Putamen (tissue), 1 donor: ENCODE measurements around the gene RND3.

Experiments
- DNase-seq: peaks from one replicate; pipeline ENCODE4 v3.0.0-alpha.2; 2016; ENCODE audit warnings: low spot score

RND3 gene

GRCh38 chr2:150491943-150492342, 4.5 kb upstream of the RND3 start:
- no peak for DNase-seq

DNA sequence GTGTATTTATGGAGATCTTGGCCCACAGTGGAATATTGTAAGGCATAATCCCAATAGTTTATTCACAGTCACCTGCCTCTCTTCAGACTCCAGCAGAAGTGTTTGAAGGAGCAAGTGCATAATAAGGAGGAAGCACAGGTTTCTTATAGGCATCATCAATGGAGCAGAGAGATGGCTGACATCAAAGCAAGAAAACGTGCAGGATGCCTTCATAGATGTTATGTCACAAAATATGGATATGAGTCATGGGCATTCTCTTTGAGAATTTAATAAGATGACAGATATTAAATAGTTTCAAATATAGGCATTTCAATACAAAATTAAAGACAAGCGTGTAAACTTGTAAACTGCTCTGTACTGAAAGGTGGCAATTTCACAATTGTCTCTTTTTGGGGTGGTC, 4.0 kb upstream of the RND3 start:
- DNase-seq: no peak

GRCh38 chr2:150490466-150490865, 3.0 kb upstream of the RND3 start:
- DNase-seq: no peak

- no peak for DNase-seq
These were observed 655 bp downstream of the RND3 start for GRCh38 chr2:150486539-150487484.

DNA sequence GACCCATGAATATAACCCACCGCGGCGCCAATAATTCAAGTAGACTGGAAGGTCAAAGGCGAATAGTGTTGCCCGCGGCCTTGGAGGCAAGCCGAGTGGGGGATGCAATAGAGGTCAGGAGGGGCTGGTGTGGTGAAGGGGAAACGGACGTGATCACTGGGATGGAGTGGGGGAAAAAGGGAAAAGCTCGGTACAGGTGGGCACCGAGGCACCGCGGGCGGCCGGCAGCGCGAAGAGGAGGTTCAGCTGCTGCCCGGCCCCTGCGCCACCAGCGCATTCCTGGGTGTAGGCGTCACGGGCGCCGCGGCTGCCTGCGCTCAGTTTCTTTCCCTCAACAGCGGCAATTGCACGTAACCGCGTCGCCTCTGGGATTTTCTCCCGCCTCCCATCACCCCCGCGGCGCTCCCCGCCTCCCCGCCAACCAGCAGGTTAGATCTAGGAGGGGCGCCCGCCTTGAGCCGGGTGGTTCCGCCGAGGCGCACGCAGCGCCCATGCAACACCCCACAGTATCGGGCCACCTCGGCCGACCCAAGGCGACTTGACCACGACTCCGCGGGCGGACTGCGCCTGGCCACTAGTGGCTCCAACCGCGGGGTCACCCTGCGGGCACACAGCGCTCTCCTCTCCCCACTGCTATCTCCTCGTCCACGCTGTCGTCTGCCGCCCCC, 1.5 kb downstream of the RND3 start:
- DNase-seq: no peak

- DNase-seq: peak; percentile 61
These were observed 2.2 kb downstream of the RND3 start for GRCh38 chr2:150485114-150485870.

- no peak for DNase-seq
These were observed 2.9 kb downstream of the RND3 start for GRCh38 chr2:150484461-150485021.

GRCh38 chr2:150484006-150484405, 3.5 kb downstream of the RND3 start:
- no peak for DNase-seq

DNA sequence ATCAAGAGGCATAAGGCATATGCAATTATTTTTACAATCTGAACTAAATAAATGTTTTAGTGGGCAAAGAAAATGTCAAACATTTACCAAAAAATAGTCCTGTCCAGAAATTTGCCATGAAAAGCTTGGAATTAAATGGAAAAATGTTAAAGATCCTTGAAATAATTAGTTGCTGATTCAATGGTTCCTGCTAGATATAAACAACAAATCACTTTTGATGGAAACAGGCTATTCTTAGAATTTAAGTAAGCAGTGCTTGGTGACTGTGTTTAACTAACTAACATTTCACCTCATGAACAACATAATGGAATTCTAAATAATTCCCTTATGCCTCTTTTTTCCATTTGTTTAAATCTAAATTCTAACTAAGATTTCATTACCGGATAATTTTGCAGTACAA, 3.9 kb downstream of the RND3 start:
- no peak for DNase-seq

DNA sequence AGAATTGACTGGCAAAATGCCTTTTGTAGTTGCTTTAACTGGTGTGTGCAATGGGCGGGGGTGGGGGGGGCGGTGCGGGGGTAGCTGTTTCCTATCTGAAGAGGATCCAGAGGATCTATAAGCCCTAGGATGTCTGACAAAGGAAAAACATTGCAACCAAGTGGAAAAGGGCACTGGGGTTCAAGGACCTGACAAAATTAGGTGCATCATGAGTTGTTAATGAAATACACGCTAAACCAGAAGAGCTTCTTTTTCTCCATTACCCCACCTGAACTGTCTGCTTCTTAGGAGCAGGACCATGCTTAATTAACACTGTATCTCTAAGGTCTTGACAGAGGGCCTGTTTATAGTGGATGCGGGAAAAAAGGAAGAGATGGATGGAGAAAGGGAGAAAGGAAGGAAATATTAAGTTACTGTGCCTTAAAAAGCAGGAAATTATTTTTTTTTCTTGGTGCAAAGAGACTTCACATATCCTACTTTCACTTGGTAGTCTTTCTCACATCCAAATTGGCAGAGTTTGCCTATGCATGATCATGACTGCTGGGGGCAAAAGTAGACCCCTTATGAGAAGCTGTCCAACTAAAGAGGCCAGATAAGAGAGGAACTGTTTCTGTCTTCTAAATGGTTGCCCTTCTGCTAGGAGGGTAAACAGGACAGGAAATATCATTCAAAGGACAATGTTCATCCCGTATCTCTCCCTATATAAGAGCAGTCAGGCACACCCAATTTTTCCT, 4.6 kb downstream of the RND3 start:
- no peak for DNase-seq

DNA sequence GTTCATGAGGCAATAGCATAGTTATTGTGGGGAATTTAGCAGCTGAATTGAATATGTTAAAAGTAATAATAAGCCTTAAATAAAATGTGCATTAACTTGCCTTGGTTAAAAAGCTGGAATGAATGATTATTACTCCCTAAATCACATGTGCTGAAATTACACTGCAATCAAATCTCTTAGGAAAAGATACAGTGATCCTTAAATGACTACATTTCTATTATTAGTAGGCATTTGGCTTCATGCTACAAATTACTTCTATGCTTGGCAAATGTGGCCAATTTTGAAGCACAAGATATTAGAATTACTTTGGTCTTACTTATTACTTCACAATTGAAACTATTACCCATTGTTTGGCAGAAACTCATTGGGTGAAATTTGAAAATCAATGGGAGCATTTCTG, 5.4 kb downstream of the RND3 start:
- DNase-seq: no peak

GRCh38 chr2:150480971-150481830, 6.3 kb downstream of the RND3 start:
- no peak for DNase-seq

GRCh38 chr2:150480241-150480640, 7.2 kb downstream of the RND3 start:
- no peak for DNase-seq

GRCh38 chr2:150479075-150479915, 8.2 kb downstream of the RND3 start:
- no peak for DNase-seq

- no peak for DNase-seq
These were observed 9.1 kb downstream of the RND3 start for GRCh38 chr2:150478200-150478974.

- DNase-seq: no peak
These were observed 10.1 kb downstream of the RND3 start for GRCh38 chr2:150477347-150477746.

GRCh38 chr2:150476809-150477302, 10.6 kb downstream of the RND3 start:
- DNase-seq: no peak

DNA sequence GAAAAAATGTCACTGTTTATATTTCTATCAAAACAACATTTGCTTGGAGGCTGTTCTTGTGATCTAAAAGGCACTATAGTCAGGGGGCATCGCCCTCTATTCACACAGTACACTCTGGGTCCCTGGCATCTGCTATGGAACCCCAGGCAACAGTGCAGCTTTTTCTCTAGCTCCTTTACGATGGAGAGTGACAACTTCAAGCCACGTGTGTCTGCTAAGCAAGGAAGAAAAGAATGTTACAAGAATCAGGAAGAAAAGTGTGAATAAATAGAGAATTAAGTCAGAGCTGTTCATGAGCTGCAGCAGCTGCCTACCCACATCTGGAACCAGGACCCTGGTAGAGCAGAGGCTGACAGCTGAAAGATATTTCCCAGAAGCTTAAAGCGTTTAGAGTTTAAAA, 11.2 kb downstream of the RND3 start:
- DNase-seq: no peak
